GM13977 (cell line): Measurements from ENCODE around the gene SUMO2.
A peak's percentile ranks its signal among the peaks of the same experiment; 100 is the strongest.
"Not testable (repeated sequence)": the region's sequence is repeated elsewhere in the genome, so short reads cannot be mapped to it uniquely, and the experiment has no call there.

Source experiments
- DNase-seq: peaks from one replicate; pipeline ENCODE4 v3.0.0; 2012; ENCODE audit warnings: low spot score
- in situ Hi-C: fragments of 300-500 bp; cut with MboI; formaldehyde crosslinking; loops from one replicate; pipeline ENCODE4 v1.12.0; 2022; ENCODE audit warnings: low sequenced_read_pairs, low pct_unique_long_range_greater_than_20kb, mixed read lengths, inconsistent platforms; ENCODE audit not compliant: unreplicated experiment
- TF ChIP-seq, protein P1 (sequence below): IDR thresholded peaks from 2 replicates; pipeline ENCODE4 v1.5.1; 2012; ENCODE audit warnings: mild to moderate bottlenecking, control low read depth; ENCODE audit not compliant: insufficient read depth; ENCODE audit errors: extremely low read depth, missing control alignments

Gene SUMO2

DNA sequence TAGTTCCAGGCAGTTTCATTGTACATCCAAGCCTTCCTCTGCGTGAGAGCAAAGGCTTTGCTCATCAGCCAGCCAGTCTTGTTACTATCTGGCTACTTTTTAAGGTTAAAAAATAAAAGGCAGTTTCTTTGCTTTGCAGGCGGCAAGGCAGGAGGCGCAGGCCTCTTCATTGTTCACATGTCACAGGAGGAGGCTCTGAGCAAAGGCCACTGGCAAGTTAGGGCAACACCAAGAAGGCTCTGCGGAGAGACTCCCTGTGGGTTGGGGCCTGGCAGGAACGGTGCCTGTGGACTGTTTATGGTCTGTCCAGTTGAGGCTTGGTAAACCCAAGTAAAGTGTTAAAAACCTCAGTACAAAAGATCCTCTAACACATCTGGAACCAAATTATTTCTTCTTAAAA, 47.3 kb downstream of the SUMO2 start:
- in situ Hi-C loops, result no loop called here
- no peak for DNase-seq

GRCh38 chr17:75133607-75134347, 49.0 kb downstream of the SUMO2 start:
- in situ Hi-C loops, DNase-seq: not testable (repeated sequence)

More for the DNA sequence above, 47.3 kb downstream of the SUMO2 start:
- TF ChIP-seq, protein P1, sequence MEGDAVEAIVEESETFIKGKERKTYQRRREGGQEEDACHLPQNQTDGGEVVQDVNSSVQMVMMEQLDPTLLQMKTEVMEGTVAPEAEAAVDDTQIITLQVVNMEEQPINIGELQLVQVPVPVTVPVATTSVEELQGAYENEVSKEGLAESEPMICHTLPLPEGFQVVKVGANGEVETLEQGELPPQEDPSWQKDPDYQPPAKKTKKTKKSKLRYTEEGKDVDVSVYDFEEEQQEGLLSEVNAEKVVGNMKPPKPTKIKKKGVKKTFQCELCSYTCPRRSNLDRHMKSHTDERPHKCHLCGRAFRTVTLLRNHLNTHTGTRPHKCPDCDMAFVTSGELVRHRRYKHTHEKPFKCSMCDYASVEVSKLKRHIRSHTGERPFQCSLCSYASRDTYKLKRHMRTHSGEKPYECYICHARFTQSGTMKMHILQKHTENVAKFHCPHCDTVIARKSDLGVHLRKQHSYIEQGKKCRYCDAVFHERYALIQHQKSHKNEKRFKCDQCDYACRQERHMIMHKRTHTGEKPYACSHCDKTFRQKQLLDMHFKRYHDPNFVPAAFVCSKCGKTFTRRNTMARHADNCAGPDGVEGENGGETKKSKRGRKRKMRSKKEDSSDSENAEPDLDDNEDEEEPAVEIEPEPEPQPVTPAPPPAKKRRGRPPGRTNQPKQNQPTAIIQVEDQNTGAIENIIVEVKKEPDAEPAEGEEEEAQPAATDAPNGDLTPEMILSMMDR, result no peak

GRCh38 chr17:75133001-75133400, 49.8 kb downstream of the SUMO2 start:
- in situ Hi-C loops, result no loop called here
- TF ChIP-seq, protein P1, result no peak
- no peak for DNase-seq

- DNase-seq, in situ Hi-C loops: not testable (repeated sequence)
Measured at GRCh38 chr17:75132018-75133000, 50.5 kb downstream of the SUMO2 start.

GRCh38 chr17:75131278-75132017, 51.3 kb downstream of the SUMO2 start, which contains the start of gene NT5C:
Gene NT5C (minus strand): TSS chr17:75131742. CDS start chr17:75131707, 35 bp downstream.
- TF ChIP-seq, protein P1, result peak; percentile 78
- in situ Hi-C loops, result no loop called here
- peak; percentile 95 for DNase-seq

- DNase-seq, result peak; percentile 68
- in situ Hi-C loops, result no loop called here
- TF ChIP-seq, protein P1, result peak; percentile 64
Measured at GRCh38 chr17:75130632-75131277, 52.0 kb downstream of the SUMO2 start.

- no peak for DNase-seq
Measured at GRCh38 chr17:75130059-75130631, 52.6 kb downstream of the SUMO2 start.

More at GRCh38 chr17:75130059-75130631, 52.6 kb downstream of the SUMO2 start:
- in situ Hi-C loops, result no loop called here
- TF ChIP-seq, protein P1, result no peak
